SU-DHL-6 (cell line): ENCODE results near the gene NOM1.

Source experiments
- CTCF ChIP-seq: fragments of 200-600 bp; sonication (generic); IDR thresholded peaks from one replicate; pipeline ENCODE4 v1.5.1; 2017; ENCODE audit warnings: antibody characterized with exemption, mild to moderate bottlenecking, low read length, moderate library complexity; ENCODE audit not compliant: insufficient read depth, poor library complexity, severe bottlenecking
- EZH2phosphoT487 ChIP-seq: fragments of 200-600 bp; sonication (generic), shearing (Covaris generic); conservative IDR thresholded peaks from 2 replicates; pipeline ENCODE4 v1.6.1; 2018; ENCODE audit warnings: mild to moderate bottlenecking, antibody characterized with exemption, low read length, moderate library complexity, mixed read lengths

- TF ChIP-seq CTCF: no peak
- TF ChIP-seq EZH2phosphoT487: no peak
Observed at GRCh38 chr7:156984174-156984891, 34.8 kb downstream of the NOM1 start.
